Activated CD4-positive, alpha-beta T cell treated with anti-CD3 and anti-CD28 coated beads for 24 hours (primary cell): ENCODE measurements around the gene MGAT4C.
"Not testable (repeated sequence)": the region's sequence is repeated elsewhere in the genome, so short reads cannot be mapped to it uniquely, and the experiment has no call there.

Experiments used
- DNase-seq, 2 donors: peaks; one replicate each; pipeline ENCODE4 v3.0.0-alpha.2; 2020; ENCODE audit warnings: low read depth in 2 of 2

Gene MGAT4C

DNA sequence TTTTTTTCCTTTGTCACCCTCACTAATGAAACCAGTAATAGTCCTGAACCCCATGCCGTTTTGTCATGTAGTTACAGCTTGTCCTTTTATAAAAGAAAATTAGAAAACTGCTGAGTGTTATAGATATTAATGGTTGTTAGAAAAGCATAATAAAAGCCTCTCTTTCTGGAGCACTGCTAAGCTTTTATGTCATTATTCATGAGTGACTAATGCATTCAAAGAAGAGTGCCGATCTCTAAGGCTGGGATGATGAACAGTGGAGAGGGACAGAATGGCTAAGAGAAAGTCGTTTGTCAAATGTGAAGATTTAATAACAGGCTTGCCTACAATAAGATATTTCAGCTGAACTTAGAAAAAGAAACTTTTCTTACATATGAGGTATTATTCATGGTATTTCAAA lies 121.6 kb downstream of the MGAT4C start:
- DNase-seq: no peak

DNA sequence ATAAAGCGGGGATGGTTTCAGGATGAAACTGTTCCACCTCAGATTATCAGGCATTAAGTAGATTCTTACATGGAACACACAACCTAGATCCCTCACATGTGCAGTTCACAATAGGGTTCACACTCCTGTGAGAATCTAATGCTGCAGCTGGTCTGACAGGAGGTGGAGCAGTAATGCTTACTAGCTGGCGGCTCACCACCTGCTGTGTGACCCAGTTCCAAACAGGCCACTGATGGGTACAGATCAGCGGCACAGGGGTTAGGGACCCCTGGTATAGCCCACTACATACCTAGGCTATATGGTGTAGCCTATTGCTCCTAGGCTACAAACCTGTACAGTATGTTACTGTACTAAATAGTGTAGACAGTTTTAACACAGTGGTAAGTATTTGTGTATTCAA lies 129.3 kb downstream of the MGAT4C start:
- not testable (repeated sequence) for DNase-seq

DNA sequence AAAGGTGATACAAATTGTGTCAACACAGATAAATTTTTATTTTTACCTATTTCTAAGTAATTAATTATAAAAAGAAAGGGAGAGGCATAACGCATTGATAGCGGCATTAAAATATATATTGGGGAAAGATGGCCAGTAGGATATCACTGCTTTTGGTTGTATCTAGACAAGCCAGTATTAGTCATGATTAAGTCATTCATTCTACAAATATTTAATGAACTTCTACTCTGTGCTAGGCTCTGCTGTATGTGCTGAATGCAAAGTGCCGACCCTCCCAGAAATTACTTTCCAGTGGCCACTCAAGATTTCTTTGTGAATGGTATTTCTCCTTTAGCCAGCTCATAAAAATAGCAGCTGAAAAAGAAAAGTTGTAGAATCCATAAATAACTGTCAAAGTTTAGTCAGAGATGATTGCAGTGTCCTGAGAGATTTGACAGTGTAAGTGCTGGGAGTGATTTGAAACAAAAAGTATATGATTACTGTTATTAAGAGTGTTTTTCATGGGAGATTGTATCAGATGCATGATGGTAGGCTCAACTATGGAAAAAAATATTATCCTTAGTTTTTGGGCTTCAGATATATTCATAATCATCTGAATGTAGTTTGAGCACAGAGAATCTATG lies 133.2 kb downstream of the MGAT4C start:
- no peak for DNase-seq

DNA sequence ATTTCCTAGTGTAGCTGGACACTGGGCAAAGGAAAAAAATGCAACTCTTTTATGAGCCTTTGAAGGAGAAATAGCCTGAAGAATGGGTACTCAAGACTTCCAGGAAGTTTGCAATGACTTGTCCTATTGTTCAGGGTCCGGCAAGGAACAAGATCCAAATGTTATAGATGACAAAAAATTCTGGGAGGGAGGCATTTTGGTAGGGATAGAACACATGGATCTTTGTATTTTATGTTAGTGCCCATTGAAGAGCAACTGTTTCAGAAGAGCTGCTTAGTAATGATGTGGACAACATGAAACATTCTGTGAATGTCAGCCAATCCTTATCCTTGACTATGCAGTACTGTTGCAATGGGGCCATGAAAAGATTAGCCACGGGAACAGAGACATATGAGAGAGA lies 138.0 kb downstream of the MGAT4C start:
- DNase-seq: no peak

DNA sequence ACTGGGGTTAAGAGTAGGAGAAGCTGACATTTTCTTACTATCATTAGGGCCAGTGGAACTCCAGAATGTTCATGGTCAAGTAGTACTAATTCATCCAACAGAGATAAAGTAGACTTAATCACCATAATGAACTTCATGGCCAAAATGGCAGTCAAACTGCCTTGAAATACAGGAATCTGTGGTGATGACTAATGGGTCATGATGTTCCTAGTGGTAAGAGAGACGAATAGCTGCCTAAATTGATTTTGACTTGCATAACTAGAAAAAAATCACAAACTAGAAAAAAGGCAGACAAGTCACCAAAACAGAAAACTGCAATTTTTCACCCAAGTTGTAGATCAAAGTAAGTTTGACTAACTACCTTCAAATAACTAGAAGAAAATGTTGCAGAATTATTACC lies 138.5 kb downstream of the MGAT4C start:
- no peak for DNase-seq

DNA sequence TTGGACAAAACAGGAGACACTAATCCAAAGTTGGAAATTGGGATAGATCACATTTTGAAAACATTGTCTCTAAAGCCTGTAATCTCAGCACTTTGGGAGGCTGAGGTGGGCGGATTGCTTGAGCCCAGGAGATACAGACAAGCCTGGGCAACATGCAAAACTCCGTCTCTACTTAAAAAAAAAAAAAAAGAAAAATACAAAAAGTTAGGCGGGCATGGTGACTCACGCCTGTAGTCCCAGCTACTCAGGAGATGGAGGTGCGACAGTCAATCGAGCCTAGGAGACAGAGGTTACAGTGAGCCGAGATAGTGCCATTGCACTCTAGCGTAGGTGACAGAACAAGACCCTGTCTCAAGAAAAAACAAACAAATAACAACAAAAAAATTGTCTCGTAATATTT lies 152.1 kb downstream of the MGAT4C start:
- no peak for DNase-seq

DNA sequence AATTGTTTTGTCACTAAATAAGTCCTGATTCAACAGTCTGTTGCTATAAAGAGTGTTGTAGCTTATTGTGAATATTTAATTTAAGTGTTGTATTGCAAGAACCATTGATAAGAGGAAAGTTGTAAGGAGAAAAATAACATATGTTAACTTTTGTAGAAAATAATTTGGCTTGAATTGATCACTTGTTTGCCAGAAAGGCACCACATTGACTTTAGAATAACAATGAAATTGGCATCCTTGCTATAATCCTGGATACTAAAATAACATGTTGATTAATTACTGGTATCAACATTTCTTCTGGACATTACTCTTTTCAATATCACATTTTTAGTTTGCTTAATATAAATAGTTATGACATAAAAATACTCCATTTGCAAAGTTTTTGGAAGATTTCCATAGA lies 159.0 kb downstream of the MGAT4C start:
- no peak for DNase-seq

DNA sequence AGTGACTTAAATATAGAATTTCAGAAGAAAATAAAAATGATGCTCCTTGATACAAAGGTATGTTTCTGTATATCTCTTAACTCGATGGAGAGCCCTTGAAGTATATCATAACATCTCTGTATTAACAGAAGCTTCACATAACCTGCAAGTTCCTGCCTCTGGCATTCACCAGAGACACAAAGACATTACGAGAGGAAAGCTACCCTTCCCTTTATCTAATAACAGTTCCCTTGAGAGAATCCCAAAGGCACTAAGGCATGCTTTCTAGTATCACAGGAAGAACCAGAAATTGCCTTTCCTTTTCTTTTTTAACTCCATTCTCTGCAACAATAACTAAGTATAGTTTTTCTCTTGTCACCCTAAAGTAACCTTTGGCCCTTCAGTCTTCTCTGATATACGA lies 164.5 kb downstream of the MGAT4C start:
- DNase-seq: no peak

DNA sequence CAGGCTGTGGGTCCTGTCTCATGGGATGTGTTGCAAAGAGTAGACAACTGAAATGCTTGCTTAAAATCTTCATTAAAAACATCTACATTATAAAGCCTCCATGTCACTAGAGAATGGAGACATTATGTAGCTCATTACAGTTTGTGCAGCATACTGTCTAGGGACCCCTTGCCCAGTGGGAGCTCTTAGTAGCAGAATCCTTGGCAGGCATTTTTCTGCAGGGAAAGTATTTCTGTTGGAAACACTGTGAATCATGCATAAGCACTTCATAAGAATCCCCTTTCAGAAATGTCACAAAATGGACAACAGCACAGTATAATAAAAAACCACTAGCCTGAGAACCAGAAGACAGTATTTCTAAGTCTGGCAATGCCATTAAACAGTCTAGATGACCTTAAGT lies 174.3 kb downstream of the MGAT4C start:
- no peak for DNase-seq

DNA sequence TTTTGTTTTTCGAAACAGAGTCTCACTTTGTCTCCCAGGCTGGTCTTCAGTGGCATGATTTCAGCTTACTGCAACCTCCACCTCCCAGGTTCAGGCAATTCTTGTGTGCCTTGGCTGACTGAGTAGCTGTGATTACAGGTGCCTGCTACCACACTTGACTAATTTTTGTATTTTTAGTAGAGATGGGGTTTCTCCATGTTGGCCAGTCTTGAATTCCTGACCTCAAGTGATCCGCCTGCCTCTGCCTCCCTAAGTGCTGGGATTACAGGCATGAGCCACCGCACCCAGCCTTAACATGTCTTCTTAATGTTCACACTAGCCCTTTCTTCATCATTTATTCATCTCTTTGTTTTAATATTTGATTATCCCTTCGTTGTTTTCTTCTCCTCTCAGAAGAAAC lies 197.1 kb downstream of the MGAT4C start:
- DNase-seq: not testable (repeated sequence)

DNA sequence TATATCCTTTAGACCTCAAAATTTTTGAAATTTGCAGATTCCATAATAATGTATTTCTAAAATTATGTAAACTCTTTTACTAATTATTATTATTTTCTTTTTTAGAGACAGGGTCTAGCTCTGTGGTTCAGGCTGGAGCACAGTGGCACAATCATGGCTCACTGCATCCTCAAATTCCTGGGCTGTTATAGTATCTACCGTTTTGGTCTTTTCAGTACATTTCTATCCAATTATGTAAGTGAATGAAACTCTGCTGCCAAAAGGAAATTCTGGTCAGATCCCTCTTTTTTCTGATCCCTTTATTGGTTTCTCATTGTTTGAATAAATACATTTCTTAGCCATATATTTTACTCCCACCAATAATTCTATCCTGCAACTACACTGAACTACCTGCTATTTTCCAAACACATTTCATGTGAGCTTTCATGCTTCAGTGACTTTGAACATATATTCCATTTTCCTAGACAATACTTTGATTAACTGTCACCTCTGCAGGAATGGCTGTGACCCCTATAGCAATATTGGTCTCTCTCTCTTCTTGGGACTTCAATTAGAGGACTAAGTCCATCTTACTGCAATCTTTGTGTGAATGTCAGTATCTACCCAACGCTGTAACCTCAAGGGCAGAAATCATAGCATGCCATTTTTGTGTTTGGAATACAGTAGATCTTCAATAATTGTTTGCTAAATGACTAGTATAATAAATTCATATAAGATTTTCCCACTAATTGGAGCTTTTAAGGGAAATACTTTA lies 198.9 kb downstream of the MGAT4C start:
- no peak for DNase-seq

DNA sequence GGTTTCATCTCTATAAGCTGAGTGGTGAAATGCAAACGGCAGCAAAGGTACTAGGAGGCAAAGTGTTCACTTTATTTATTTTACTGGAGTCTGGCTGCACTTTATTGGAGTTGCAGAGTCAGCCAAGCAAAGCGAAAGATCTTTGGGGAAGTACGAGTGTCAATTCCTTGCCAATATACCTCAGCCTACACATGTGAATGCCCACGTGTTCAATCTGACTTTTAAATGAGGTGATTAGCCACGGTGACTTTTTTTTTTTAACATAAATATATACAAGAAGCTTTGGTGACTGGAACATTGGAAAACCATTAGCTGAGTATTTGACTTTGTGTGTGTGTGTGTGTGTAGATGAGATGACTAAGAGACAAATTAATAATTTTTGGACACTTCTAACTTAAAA lies 203.3 kb downstream of the MGAT4C start:
- no peak for DNase-seq

DNA sequence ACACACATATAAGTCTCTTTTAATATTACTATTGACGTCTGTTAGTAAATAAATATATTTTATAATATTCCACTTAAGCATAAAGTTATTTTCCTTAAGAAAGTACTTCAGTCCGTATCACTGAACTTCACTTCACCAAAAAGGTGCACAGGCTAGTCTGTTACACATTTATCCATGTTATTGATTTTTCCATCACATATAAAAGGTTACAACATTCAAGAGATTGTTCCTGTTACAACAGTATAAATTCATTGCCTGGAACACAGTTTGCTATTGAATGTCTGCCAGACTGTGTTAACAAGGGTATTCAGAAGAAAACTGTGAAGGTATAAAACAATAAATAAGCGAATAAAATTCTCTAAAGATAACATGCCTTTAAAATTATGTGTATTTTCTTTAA lies 206.2 kb downstream of the MGAT4C start:
- no peak for DNase-seq

DNA sequence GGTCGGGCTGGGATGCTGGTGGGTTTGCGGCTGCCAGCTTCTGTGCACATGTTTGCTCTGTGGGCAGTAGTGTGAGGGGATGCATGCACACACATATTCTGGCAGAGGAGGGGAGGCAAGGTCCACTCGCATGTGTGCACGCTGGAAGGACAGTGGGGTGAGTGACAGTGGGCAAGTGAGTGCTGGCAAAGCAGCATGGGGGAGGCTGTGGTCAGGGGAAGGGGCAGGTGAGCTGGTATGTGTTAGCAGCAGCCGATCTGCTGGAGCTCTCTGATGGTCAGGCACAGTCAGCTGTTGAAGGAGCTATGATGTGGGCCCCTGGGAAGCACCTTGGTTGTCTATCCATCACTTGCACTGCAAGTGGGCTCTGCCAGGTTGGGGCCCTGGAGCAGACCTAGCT lies 211.8 kb downstream of the MGAT4C start:
- DNase-seq: no peak

DNA sequence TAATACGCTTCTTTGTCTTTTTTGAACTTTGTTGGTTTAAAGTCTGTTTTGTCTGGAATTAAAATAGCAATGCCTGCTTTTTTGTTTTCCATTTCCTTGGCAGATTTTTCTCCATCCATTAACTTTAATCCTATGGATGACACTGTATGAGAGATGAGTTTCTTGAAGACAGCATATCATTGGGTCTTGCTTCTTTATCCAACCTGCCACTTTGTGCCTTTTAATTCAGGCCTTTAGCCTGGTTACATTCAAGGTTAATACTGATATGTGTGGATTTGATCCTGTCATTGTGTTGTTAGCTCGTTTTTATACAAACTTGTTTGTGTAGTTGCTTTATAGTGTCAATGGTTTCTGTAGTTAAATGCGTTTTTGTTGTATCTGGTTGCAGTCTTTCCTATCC lies 214.1 kb downstream of the MGAT4C start:
- no peak for DNase-seq

DNA sequence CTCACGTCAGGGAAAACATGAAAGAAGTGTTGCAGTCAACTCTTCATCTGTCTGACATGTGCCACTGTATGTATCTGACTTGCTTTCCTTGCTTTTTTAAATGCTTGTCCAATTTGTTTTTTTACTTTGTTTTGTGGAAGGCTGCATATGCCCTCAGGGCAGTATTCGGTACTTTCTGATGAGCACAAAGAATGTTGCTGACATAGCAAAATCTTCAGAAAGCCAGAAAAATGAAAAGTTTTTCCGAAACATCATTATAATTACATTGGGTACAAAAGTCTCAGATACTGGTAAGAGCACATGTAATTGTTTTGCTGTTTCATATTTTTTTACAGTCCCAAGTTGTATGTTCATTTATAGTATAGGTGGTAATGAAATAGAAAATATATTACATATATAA lies 237.8 kb downstream of the MGAT4C start:
- DNase-seq: no peak

DNA sequence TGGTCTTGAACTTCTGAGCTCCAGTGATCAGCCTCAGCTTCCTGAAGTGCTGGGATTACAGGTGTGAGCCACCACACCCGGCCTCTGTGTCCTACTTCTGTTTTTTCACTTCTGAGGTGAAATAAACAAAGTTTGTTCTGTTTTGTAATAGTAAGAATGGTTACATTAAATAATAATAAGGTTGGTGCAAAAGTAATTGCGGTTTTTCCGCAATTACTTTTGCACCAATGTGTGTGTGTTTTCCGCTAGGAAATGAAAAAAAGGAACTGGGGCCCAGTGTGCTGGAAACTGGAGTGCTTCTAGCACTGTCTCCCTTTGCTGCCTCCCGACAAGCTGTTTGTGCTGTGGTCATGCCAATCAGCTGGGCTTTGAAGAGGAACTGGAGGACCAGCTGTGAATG lies 241.2 kb downstream of the MGAT4C start:
- DNase-seq: no peak

DNA sequence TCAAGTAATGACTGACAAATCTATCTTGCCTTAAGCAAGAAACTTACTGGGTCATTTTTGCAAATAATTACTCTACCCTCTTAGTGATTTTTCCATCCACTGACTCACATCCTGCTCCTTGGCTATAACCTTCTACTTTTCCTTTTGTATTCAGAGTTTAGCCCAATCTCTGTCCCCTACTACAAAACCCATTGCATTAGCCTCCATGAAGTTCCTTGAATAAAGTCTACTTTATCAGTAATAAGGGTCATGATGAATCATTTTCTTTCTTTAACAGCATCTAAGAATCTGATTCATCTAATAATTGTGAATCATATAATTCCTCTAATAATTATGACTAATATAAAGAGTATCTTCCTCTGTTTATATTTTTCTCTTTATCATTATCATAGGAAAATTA lies 249.5 kb downstream of the MGAT4C start:
- no peak for DNase-seq

DNA sequence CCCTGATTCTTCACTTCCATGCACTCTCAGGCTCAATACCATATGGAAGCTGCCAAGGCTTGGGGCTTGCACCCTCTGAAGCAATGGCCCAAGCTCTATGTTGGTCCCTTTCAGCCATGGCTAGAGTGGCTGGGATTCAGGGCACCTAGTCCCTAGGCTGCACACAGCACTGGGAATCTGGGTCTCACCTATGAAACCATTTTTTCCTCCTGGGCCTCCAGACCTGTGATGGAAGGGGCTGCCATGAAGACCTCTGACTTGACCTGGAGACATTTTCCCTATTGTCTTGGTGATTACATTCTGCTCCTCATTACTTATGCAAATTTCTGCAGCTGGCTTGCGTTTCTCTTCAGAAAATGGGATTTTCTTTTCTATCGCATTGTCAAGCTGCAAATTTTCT lies 258.1 kb downstream of the MGAT4C start:
- DNase-seq: no peak

DNA sequence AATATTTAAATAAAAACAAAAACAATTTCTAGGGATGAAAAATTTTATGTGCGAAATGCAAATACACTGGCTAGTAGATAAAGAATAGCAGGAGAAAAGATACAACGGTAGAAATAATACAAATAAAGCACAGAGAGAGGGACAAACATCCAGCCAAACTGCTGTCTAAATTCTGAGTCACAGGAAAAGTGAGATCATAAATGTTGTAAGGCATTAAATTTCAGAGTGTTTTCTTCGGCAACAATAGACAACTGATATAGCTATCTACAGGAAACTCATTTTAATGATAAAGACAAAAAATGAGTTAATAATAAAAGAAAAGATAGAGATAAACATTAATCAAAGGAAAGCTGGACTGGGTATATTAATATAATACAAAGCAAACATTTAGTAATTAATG lies 259.9 kb downstream of the MGAT4C start:
- no peak for DNase-seq

DNA sequence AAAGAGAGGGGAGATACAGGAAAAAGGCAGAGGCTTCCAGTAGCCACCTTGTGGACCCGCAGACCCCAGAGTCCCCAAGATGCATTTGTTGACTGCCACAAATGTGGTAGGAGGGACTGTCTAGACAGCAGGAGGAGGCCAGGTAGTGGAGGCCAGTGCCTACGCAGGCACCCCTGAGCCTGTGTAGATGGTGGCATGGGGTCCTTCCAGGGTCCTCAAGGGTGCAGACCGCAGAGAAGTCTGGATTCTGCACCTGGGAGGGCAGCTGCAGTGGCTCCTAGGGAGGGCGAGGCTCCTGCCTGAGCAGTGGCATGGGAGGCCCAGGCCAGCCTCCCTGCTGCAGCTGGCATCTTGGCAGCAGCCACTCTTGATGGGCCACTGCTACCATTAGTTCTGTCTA lies 262.4 kb downstream of the MGAT4C start:
- DNase-seq: no peak

DNA sequence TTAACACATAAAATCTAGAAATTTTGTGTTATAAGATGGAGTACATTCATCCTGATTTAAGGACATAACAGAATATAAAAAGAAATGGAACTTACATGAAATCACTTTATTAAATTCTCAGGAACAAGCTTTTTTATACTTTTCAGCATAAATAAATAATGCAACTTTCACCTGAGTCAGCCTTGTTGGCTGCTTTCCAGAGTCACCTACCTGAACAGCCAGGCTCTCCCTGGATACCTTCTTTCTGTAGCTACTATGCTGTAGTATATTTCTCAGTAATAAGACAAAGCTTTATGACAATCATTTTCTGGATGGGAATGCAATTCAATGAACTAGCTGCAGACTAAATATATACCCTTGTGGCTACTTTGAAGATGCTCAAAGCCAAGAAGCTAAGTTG lies 270.2 kb downstream of the MGAT4C start:
- DNase-seq: no peak

DNA sequence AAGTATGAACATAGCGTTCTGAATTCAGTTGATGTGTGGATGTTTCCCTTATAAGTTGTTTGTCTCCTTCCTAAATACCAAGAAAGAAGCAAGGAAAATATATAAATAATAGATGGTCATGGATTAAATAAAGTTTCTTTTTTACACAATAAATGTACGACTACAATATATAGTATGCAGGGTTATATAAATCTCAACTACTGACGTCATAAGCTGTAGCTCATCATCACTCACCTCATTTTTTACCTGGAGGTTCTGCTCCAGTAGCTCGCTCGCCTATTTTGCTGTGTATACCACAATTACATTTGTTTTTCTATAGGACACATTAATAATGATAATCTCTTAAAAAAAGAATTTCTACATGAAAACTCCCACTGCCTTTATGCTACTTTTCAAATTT lies 272.6 kb downstream of the MGAT4C start:
- no peak for DNase-seq

DNA sequence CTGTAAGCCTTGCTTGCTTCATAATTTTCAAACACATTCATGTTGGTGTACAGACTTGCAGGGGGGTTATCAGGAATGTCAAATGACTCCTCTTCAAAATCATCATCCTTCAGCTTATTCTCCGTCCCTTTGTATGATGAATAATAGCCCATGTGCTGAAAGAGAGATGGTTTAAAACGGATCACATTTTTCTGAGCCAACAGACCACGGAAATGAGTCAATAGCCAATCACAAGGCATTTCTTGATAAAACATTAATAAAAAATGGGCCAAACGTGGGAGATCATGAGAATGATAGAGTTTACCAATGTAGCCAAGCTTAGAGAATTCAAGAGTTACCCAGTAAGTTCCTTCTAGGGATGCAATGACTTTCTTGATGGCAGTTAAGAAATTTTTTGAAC lies 276.6 kb downstream of the MGAT4C start:
- no peak for DNase-seq
